HG03460 (cell line): ENCODE measurements around the gene ACAA2.

ENCODE experiments used
- ATAC-seq: cut with Tn5 transposase; IDR thresholded peaks from one replicate; pipeline ENCODE4 v1.9.1; 2021; ENCODE audit not compliant: unreplicated experiment

The ACAA2 gene

DNA sequence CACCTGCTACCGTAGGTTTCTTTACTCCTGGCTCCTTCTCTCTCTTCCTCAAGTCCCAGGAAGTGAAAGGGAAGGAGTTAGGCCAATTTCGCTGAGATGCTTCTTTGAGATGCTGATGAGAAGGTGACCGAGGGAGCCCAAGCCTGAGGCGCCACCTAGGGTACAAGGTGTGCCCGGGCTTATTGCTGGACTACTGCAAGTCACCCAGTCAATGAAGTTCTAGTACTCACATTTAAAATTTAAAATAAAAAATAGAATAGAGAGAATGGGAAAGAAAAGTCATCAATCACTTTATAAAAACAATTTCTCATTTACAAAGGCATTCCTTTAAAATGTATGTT lies 45.3 kb downstream of the ACAA2 start:
- ATAC-seq, result no peak

DNA sequence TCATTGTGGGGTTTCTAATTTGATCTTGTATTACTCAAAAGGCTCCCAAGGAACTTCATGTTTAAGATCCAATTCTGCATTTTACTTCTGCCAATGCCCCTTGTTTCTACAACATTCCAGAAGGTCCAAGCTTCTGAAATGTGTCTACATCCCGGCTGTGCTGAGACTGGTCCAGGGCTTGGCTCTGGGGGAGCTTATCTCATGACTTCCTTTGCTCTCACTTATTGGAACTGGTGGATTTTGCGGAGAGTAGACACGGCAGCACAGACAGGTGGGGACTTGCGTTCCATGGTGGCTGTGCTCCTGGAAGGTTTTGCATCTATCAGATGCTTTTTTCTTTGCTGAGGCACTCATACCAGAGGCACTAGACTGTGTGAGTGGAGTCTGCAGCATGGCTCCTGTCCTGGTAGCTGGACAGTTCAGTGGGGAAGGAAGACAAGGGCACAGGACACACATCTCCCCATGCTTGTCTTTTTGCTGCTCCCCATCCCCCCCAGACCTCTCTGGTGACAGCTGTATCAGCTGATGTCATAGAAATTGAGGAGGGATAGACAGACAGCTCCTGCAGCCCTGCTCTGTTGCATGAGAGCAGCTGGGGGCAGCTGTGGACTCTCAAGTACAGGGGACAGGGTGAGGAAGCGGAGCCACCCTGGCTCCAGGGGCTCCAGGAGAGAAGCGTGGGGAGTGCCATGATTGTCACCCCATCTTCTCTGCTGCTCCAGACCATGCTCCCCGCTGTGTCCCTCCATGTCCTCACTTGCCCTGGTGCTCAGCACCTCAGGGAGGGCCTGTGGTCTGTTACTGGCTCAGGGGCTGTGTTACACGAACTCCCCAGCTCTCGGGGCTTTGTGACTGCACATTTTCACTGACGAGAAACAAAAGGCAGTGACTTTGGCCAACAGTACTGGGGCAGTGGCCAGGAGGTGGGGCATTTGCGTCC lies 46.0 kb downstream of the ACAA2 start:
- no peak for ATAC-seq

DNA sequence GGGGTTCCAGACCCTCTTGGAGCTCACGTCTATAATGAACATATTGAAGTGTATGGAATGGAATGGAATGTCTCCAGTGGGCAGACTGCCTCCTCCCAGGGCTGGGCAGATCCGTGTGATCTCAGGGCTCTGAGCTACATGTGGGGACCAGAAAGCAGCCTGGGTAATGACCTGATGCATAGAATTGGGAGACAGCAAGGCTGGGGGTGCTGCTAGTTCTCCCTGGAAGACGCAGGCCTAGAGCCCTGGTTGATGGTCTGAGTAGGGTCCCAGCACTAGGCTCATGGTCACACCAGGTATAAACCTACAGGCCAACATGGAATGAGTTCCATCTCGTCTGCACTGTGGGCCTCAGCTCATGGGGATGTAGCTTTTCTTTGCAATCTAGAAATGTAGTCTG lies 46.7 kb downstream of the ACAA2 start:
- ATAC-seq, result no peak

DNA sequence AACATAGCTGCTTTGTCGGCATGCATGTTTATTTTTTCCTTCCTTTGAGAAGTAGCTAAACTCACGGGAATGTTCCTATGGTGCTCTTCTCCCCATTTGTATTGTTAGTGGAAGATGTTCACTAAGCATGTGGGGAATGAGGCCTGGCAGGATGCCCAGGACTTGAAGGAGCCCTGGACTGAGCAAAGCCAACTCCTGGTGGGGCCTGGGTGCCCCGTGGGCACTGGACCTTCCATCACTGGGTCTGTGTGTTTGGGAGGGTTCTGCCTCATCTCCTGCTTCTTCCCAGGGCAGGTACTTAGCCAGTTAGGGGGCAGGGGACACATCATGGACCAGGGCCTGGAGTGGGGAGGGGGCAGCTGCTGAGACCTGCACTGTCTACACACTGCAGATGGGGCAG lies 49.3 kb downstream of the ACAA2 start:
- ATAC-seq, result no peak

DNA sequence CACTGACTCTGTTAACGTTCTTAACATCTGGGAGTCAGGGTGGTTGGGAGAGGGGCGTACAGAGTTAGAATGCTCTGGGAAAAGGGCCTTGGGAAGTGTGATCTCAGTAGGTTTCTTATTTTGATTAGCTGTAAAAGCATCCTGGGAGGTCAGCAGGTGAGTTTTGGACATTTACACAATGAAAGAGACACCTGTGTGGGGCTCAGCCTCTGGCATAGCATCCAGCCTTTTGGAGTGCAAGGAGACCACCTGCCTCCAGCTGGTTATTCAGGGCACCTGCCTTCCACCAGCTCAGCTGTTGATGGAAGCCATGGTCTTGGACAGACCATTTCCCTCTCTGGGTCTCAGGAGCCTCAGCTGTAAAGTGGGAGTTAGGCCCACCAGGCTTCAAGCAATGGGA lies 49.7 kb downstream of the ACAA2 start:
- no peak for ATAC-seq

DNA sequence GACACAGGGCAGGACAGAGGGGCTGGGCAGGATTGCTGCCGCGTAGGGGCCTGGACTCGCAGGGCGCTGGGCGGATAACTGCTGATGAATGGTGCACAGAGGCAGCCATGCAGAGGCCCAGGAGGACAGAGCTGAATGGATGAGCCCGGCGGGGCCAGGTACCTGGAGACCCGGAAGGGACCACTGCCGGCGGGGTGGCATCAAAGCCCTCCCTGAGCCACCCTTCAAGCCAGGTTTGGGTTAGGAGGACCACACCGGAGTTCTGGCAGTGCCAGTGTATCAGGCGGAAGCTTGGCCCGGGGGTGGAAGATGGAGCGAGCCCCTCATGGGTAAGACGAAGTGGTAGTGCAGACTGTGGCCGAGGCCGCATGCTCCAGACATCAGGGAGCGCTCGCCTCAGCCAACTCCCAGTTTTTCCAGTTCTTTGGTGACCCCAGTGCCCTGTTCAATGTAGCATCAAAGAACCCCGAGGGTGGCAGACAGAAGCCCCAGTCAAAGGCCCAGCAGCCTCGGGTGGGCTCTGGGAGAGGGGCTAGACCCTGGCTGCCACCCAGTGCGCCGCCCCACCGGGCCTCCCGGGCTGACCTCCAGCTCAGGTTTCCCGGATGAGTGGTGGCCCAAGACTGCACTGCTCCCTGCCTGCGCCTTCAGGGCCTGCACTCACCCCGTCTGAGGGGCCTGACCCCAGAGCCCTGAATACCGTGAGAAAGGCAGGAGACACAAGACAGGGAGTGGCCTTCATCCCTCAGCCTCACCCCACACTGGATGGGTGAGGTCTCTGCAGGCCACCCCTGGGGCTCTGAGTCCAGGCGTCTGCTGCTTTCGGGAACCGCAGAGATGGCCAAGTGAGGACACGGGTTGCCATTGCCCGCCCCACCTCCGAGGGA lies 50.9 kb downstream of the ACAA2 start:
- no peak for ATAC-seq

DNA sequence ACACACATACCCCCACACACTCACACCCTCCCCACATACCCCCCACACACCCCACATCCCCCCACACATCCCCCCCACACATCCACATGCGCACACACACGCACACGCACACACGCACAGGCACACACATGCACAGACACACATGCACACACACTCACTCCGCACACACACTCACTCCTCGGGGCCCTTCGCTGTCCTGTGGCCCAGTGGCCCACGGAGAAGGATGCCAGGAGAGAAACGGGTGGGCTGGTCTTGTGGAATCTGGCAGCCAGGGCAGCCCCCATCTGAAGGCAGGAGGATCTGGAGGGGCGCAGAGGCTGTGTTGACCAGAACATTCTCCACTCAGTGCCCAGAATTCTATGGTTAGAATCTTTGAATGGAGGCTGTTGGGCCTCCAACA lies 51.6 kb downstream of the ACAA2 start:
- ATAC-seq, result no peak

DNA sequence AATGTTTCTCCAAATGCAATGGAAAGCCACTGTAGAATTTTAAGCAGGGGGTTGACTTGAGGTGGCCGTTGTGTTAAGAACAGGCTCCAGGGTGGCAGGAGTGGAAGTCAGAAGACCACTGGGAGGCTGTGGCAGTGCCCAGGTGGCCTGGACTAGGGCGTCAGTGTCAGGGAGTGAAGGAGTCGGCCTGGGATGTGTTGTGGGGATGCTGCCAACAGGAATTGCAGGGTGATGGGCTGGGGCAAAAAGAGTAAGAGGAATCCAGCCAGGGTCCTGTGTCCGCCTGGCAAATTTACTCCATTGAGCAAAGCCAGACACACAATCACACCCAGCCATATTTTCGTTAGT lies 55.1 kb downstream of the ACAA2 start:
- no peak for ATAC-seq

DNA sequence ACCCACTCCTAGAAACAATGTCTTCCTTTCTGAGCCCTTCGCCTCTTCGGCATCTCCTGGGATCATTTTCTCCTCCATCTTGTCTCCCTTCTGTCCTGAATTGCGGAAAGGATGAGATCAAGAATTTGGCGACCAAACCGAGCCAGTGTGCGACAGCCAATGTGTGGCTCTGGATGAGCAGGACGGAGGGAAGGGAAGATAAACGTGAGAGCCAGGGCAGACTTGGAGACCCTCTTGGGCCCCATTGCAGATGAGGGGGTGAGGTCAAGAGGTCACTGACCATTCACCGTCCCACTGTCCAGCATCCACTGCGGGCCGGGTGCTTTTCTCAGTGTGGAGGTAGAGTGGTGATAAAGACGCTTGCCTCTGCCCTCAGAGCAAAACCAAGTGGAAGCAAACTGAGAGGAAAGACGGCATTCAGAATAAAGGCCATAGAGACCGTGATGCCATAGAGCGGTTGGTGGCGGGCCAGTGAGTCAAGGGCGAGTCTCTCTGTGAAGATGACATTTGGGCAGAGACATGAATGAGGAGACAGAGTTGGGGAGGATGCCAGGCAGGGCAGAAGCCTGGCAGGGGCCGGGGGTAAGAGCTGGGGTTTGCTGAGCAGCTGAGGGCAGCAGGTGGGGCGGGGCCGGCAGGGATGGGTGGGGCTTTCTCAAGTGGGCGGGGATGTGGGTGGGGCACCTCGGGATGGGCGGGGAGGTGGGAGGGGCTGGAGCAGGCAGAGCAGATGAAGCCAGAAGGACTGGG lies 55.6 kb downstream of the ACAA2 start:
- ATAC-seq, result no peak

DNA sequence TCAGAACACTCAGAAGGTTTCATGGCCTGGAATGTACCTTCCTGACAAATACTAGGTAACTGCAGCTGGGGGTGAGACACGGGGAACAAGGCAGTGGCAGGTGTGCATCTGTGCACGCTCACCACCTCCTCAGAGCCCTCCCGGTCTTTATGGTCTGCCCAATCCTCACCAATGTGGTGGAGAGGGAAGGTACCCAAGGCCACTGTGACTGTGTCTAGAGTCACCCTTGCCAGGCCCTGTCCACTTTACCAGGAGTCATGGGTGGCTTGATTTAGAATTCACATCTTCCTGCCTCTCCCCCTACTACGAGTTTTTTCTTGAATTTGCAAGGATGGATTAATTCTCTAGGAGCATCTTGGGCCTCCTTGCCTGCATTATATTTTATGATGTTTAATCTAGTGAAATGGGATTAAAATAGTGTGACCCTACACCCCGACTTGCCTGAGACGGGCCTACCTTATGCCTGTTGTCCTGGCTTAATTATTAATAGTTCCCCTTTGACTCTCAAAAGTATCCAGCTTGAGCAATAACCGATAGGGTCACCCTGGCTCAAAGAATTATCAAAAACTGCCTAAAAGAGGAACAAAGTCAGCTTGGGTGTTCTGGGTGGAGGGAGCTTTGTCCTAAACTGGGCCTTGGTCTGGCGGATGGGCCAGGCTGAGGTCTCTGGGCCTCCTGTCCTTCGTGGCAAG lies 56.5 kb downstream of the ACAA2 start:
- no peak for ATAC-seq

DNA sequence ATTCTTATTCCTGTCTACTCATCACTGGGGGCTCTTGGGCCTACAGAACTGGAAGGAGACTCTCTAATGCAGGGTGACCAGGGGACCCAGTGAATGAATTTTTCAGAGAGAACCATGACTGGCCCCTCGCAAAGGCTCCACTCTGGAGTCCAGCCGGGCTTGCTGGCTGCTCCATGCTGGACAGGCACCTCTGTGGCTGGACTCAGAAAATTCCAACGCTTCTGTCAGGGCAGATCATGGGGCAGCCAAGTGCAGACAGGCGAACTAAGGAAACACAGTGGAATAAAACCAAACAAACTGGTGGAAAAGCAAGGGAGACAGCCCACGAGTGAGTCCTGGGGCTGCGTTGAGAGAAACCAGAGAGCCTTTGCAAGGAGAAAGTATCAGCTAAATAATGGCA lies 57.2 kb downstream of the ACAA2 start:
- ATAC-seq, result no peak

DNA sequence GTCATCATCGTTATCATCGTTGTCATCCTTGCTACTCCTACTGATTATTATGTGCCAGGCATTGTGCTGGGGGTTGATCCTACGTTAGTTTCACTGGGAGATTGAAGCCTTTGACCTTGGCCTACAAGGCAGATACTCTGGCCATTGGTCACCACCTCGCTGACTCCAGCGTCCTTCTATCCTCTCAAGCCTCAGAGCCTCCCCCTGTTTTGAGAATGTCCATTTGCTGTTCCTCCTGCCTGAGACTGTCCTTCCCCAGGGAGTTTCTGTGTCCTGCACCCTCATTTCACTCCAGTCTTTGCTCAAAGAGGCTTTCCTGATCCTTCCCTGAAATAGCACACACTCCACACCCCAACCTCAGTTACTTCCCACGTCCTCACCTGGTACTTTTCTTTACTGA lies 57.8 kb downstream of the ACAA2 start:
- no peak for ATAC-seq

DNA sequence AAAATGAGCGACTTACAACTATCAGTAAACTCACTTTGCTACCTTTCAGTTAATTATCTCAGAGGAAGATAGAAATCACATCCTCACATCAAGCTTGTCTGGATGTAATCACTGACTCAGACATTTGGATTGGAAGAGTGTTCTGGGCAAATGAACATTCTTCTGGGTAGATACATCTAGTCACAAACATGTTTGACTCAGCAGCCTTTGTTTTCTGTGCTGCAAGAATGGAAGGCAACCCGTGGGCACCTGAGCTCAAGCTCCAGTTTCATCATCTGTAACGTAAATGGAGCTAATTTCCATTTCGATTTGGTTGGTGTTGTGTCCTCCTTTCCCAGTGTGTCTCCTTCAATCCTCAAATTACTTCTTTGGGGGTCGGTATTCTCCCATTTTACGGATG lies 58.5 kb downstream of the ACAA2 start:
- no peak for ATAC-seq

DNA sequence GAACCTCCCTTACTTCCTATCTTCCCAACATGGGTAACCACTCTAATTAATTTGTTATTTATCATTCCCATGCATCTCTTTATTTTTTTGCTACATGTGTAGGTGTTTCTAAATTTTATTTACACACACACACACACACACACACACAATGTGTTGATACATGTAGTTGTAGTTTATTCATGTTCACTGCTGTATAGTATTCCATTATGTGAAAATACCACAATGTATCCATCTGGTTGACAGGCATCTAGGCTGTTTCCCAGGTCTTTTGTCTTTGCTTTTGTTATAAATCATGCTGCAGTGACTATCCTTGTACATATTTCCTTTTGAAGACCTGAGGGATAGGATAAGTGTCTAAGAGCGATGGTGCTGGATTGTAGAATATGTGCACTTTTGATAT lies 59.7 kb downstream of the ACAA2 start:
- no peak for ATAC-seq

DNA sequence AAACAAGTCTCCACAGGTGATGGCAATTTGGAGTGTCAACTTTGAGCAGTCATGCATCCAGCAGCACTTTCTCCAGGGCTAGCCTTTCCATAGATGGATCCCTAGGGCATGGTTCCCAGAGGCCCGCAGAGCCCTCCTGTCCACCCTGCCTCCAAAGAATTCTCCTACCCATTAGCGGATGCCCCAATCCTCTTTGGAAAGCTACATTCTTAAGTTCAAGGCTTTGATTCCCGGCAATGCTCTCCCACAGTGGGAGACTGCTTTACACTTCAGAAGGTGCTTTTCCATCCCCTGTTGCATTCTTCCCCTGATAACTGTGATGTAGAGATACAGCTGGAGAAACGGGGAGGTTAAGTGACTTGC lies 61.3 kb downstream of the ACAA2 start:
- ATAC-seq, result no peak

DNA sequence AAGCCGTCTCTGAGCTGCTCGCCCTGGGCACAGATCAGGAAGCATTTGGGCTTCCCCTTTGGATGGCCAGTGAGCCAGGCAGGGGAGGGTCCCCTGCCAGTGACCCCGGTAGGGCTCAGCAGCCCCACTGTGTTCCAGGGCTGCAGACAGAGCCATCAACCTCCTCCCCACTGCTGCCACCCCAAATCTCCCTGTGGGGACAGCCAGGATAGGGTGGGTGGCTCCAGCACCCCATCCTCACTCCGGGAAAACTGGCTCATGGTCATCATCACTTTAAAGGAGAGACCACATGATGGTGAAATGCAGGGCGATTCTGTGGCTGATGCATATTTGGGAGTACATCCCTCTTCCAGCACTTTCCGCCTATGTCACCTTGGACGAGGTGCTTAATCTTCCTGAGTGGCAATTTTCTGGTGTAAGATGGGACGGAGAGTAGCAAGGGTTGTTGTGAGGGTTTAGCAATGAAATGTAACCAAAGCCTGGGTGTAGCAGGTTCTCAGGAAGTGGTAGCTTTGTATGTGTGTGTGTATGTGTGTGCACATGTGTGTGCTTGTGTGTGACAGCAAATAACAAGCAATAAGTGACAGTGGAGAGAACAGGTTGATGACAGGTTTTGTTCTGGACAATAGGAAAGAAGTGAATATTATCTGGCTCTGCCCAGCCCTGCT lies 61.8 kb downstream of the ACAA2 start:
- ATAC-seq, result no peak

DNA sequence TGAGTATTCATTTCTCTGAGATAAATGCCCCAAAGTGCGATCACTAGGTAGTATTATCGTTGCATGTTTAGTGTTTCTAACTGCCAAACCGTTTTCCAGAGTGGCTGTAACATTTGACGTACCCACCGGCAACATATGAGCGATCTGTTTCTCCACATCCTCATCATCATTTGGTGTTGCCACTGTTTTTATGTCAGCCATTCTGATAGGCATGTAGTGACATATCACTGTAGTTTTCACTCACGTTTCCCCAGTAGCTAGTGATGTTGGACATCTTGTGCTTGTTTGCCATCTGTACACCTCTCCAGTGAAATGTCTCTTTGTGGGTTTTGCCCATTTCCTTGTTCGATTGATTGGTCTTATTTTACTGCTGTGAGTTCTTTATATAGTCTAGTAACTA lies 63.8 kb downstream of the ACAA2 start:
- ATAC-seq, result no peak

DNA sequence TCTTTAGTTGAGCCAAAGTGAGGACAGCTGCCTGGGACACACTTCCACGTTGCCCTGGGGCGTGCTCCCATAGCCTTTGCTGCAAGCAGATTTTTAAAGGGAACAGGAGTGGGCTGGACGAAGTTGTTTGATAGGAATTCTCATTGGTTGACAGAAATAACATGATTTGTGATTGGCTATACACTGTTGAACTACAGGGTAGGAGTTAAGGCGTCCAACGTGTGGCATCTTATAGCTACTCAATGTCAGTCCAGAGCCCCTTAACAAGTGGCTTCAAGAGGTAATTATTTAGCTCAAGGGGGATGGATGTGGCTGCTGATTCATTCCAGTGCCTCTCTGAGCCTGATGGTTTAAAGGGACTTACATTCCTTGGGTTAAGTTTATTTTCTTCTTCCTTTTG lies 65.5 kb downstream of the ACAA2 start:
- ATAC-seq, result no peak

DNA sequence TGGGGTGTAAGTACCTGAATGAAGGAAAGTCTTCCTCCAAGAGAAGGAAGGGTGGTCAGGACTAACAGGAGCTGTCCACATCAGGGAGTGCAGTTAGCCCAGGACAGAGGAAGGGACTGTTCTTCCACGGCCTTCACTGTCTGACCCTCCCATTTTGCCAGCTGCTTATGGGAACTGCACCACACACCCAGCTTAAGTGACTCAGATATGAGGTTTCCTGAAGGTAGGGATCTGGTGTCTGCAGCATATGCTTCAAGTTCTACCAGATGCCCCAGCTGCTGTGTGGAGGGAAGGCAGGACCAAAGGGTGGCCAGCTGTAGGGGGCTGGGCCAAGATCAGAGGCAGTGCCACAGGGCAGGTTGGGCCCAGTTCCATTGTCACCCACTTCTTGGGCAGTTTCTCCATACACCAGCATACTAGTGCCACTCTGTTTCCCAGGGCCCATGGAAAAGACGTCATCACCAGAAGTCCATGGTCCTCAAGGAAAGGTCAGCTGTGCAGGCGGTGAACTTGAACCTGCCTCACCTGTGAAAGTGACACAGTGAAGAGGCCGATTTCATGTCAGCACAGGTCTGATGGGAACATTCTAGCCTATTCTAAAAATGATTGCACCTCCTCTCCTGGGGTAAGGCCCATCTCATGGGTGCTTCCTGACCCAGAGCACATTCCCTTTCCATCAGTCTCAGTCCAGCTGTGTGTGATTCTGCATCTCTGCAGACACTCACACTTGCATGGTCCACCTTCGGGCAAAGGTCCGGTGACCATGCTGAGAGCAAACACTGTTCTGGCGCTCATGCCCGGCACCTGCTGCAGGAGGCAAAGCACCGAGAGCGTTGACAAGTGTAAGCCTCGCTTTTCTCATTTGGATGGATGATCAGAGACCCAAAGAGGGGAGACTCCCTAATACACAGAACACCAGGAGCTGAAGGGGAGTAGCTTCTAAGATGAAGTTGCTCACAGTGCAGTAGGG lies 68.0 kb downstream of the ACAA2 start:
- ATAC-seq, result no peak
